Tibial artery (tissue), 4 donors: ENCODE results near the gene NACC1.
A peak's percentile ranks its signal among the peaks of the same experiment; 100 is the strongest.

ENCODE experiments used
- DNase-seq, 2 donors: peaks; one replicate each; pipeline ENCODE4 v3.0.0-alpha.2; 2019
- H3K27ac ChIP-seq, 2 donors: fragments of 200-600 bp; sonication (generic) in 1 of 2; 1 replicate in 1 of 2; 2 replicates in 1 of 2; pipeline ENCODE4 v1.5.1; 2018 to 2019; ENCODE audit warnings: mild to moderate bottlenecking in 1 of 2
- H3K27me3 ChIP-seq, 2 donors: fragments of 200-600 bp; sonication (generic) in 1 of 2; one replicate each; pipeline versions ENCODE4 v1.5.1 to v1.6.0; 2016 to 2019
- H3K36me3 ChIP-seq, 3 donors: fragments of 200-600 bp; sonication (generic) in 2 of 3; one replicate each; pipeline ENCODE4 v1.5.1; 2016 to 2019; ENCODE audit warnings: mild to moderate bottlenecking in 2 of 3
- H3K4me1 ChIP-seq, 4 donors: fragments of 200-600 bp; sonication (generic) in 2 of 4; 1 replicate in 3 of 4; 2 replicates in 1 of 4; pipeline ENCODE4 v1.5.1; 2016 to 2019
- H3K4me3 ChIP-seq, 2 donors: fragments of 200-600 bp; sonication (generic) in 1 of 2; 1 replicate in 1 of 2; 2 replicates in 1 of 2; pipeline ENCODE4 v1.5.1; 2018 to 2019; ENCODE audit warnings: mild to moderate bottlenecking in 2 of 2
- H3K9me3 ChIP-seq, 3 donors: fragments of 200-600 bp; sonication (generic) in 1 of 3; one replicate each; pipeline ENCODE4 v1.5.1; 2016 to 2019
- CTCF ChIP-seq, 2 experiments: fragments of 200-600 bp in 1 of 2; fragments of 450-650 bp in 1 of 2; IDR thresholded peaks; one replicate each; pipeline ENCODE4 v1.5.1; 2017 to 2019; ENCODE audit warnings: antibody characterized with exemption in 2 of 2, mild to moderate bottlenecking in 1 of 2, moderate library complexity in 1 of 2
- intact Hi-C: fragments of 100-400 bp; cut with DNase I; formaldehyde crosslinking; loops from one replicate; pipeline ENCODE4 v1.15.0; 2023; ENCODE audit warnings: low total_unique reads

NACC1 gene

GRCh38 chr19:13083008-13083404 lies 35.1 kb upstream of the NACC1 start:
- peaks cover 11 to 83% (median 58%) of the 10 kb centered on the region in 4 donors for H3K4me1 ChIP-seq
- H3K9me3 ChIP-seq: no peaks in the 10 kb centered on the region
- H3K27me3 ChIP-seq: no peaks in the 10 kb centered on the region
- peak overlapping the region; percentile 83 to 94 for H3K27ac ChIP-seq
- no peak for DNase-seq
- TF ChIP-seq CTCF (IDR thresholded peaks at IDR 0.05): no peak
- H3K36me3 ChIP-seq: peaks cover 7 to 77% (median 11%) of the 10 kb centered on the region in 3 donors
- intact Hi-C loops: loop anchor here (5.0 kb wide), 1 partner anchor 91 kb away; no protein-coding TSS in a partner anchor
- no peak overlapping the region for H3K4me3 ChIP-seq

GRCh38 chr19:13083627-13084026 lies 34.4 kb upstream of the NACC1 start:
- H3K9me3 ChIP-seq: no peaks in the 10 kb centered on the region
- TF ChIP-seq CTCF (IDR thresholded peaks at IDR 0.05): no peak
- no peaks in the 10 kb centered on the region for H3K27me3 ChIP-seq
- intact Hi-C loops: loop anchor here (5.0 kb wide), 1 partner anchor 91 kb away; no protein-coding TSS in a partner anchor
- H3K36me3 ChIP-seq: peaks cover 10 to 76% (median 11%) of the 10 kb centered on the region in 3 donors
- peak overlapping the region; percentile 83 to 94 for H3K27ac ChIP-seq
- peak in 1 of 2 donors; percentile 17 for DNase-seq
- peaks cover 9 to 83% (median 52%) of the 10 kb centered on the region in 4 donors for H3K4me1 ChIP-seq
- H3K4me3 ChIP-seq: no peak overlapping the region

GRCh38 chr19:13085666-13086065 lies 32.4 kb upstream of the NACC1 start:
- Histone ChIP-seq H3K27ac (peak overlapping the region; percentile 90 to 94), H3K36me3 (peaks cover 10 to 73% (median 11%) of the 10 kb centered on the region in 3 donors), H3K27me3 (no peaks in the 10 kb centered on the region), H3K4me1 (peaks cover 8 to 84% (median 57%) of the 10 kb centered on the region in 4 donors), H3K9me3 (no peaks in the 10 kb centered on the region), H3K4me3 (no peak overlapping the region)
- no peak for DNase-seq
- no peak for TF ChIP-seq CTCF (IDR thresholded peaks at IDR 0.05)
- intact Hi-C loops: no loop called here

GRCh38 chr19:13086341-13086740 lies 31.7 kb upstream of the NACC1 start:
- DNase-seq: no peak
- no peak overlapping the region for H3K4me3 ChIP-seq
- peak overlapping the region; percentile 90 to 94 for H3K27ac ChIP-seq
- peaks cover 10 to 67% (median 11%) of the 10 kb centered on the region in 3 donors for H3K36me3 ChIP-seq
- no peaks in the 10 kb centered on the region for H3K27me3 ChIP-seq
- no peaks in the 10 kb centered on the region for H3K9me3 ChIP-seq
- intact Hi-C loops: no loop called here
- H3K4me1 ChIP-seq: peaks cover 14 to 85% (median 62%) of the 10 kb centered on the region in 4 donors
- TF ChIP-seq CTCF (IDR thresholded peaks at IDR 0.05): no peak

- no peak for DNase-seq
- Histone ChIP-seq H3K4me1 (peaks cover 14 to 85% (median 62%) of the 10 kb centered on the region in 4 donors), H3K9me3 (no peaks in the 10 kb centered on the region), H3K27me3 (no peaks in the 10 kb centered on the region), H3K27ac (peak overlapping the region; percentile 90 to 94), H3K4me3 (no peak overlapping the region), H3K36me3 (peaks cover 10 to 57% (median 11%) of the 10 kb centered on the region in 3 donors)
- no peak for TF ChIP-seq CTCF (IDR thresholded peaks at IDR 0.05)
- intact Hi-C loops: no loop called here
Observed at GRCh38 chr19:13087295-13087694, 30.8 kb upstream of the NACC1 start.
